ENCODE results near the gene SUPT4H1. TPM values are rescaled to one million over a fixed set of nuclear protein-coding genes. Genes with fewer than 3 reads are reported as not detected.

Gene SUPT4H1
- total and polyA plus RNA-seq, 10 donors, result 37.8 to 106 (median 66.6) TPM

DNA sequence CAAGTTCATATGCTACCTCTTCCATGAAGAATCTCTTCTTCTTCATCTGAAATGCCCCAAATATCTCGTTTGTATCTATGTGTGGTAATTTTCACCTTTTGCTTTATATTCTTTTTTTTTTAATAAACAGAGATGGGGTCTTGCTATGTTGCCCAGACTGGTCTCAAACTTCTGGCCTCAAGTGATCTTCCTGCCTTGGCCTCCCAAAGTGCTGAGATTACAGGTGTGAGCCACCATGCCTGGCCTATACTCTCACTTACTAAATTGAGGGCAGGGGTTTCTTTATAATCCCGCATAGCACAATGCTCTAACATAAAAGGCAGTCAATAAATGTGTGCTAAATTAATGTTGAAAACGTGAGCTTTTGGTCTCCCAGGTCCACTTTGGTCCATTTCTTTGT, 34.7 kb upstream of the SUPT4H1 start:
- no peaks in the 10 kb centered on the region for H3K27me3 ChIP-seq (replicated peaks in 1 of 7)
- no peak overlapping the region for H3K4me3 ChIP-seq
- no peaks in the 10 kb centered on the region for H3K9me3 ChIP-seq
- intact Hi-C loops (cut with DNase I; ENCODE audit: low total_unique reads), result no loop called here
- 78 to 92% (median 90%) methylated on average over 3 of the region's 3 CpGs for WGBS, 5 donors
- peaks cover 0 to 26% (median 11%) of the 10 kb centered on the region in 6 donors for H3K4me1 ChIP-seq
- DNase-seq, result no peak
- H3K36me3 ChIP-seq, result no peaks in the 10 kb centered on the region
- H3K27ac ChIP-seq, result no peak overlapping the region
- no peak for TF ChIP-seq POLR2AphosphoS5 (IDR thresholded peaks at IDR 0.05)
- TF ChIP-seq, protein P1, sequence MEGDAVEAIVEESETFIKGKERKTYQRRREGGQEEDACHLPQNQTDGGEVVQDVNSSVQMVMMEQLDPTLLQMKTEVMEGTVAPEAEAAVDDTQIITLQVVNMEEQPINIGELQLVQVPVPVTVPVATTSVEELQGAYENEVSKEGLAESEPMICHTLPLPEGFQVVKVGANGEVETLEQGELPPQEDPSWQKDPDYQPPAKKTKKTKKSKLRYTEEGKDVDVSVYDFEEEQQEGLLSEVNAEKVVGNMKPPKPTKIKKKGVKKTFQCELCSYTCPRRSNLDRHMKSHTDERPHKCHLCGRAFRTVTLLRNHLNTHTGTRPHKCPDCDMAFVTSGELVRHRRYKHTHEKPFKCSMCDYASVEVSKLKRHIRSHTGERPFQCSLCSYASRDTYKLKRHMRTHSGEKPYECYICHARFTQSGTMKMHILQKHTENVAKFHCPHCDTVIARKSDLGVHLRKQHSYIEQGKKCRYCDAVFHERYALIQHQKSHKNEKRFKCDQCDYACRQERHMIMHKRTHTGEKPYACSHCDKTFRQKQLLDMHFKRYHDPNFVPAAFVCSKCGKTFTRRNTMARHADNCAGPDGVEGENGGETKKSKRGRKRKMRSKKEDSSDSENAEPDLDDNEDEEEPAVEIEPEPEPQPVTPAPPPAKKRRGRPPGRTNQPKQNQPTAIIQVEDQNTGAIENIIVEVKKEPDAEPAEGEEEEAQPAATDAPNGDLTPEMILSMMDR (IDR thresholded peaks at IDR 0.05 in 8 of 11, conservative IDR thresholded peaks at IDR 0.05 in 3 of 11), result no peak
- no peak for TF ChIP-seq POLR2A (IDR thresholded peaks at IDR 0.05)

DNA sequence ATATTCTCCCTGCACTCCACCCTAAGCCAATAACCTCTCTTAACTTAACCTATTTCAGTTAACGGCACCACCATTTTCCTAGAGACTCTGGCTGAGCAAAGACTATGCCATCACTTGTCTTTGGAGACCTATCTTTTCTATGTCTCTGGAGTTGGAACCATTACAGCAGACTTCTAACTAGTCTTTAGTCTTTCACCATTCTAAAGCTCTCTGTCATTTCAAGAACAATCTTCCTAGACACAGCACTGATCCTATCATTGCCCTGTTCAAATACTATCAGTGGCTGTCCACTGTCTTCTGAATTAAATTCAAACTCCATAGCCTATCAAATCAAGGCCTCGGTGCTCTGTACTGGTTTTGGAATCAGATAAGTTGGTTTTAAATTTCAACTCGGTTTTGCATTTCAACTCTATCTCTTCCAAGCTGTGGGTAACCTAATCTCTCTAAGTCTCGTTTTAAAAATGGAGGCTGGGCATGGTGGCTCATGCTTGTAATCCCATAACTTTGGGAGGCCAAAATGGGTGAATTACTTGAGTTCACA, 33.4 kb upstream of the SUPT4H1 start:
- Histone ChIP-seq H3K4me3 (no peak overlapping the region), H3K27ac (no peak overlapping the region)
- intact Hi-C loops (cut with DNase I; ENCODE audit: low total_unique reads), result no loop called here

DNA sequence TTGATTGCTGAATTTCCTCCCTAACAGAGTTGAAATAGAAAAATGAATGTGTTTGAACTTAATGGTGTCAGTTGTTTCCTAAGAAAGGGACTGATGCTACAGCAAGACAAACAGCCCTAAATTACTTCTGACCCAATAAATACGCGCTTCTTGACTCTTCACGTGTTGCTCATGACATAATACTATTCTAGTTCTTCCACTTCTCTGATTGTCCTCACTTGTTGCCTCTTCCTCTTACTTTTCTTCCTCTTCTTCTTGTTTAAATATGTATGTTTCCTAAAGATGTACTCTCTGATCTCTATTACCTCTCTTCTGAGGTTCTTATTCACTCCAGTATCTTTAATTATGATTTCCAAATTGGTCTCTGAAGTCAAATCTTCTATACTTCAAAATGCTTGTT, 32.9 kb upstream of the SUPT4H1 start:
- H3K27ac ChIP-seq, result no peak overlapping the region
- intact Hi-C loops (cut with DNase I; ENCODE audit: low total_unique reads), result no loop called here
- 51 to 61% (median 53%) methylated on average over 3 of the region's 3 CpGs for WGBS, 5 donors
- TF ChIP-seq POLR2A (IDR thresholded peaks at IDR 0.05), result no peak
- TF ChIP-seq, protein P1 (IDR thresholded peaks at IDR 0.05 in 8 of 11, conservative IDR thresholded peaks at IDR 0.05 in 3 of 11), result no peak
- no peak for TF ChIP-seq POLR2AphosphoS5 (IDR thresholded peaks at IDR 0.05)
- H3K27me3 ChIP-seq (replicated peaks in 1 of 7), result no peaks in the 10 kb centered on the region
- no peak for DNase-seq
- H3K4me1 ChIP-seq, result peaks cover 0 to 40% (median 13%) of the 10 kb centered on the region in 6 donors
- H3K36me3 ChIP-seq, result no peaks in the 10 kb centered on the region
- H3K4me3 ChIP-seq, result no peak overlapping the region
- no peaks in the 10 kb centered on the region for H3K9me3 ChIP-seq

More for the DNA sequence above, 33.4 kb upstream of the SUPT4H1 start:
- DNase-seq, result no peak
- no peaks in the 10 kb centered on the region for H3K36me3 ChIP-seq
- H3K9me3 ChIP-seq, result no peaks in the 10 kb centered on the region
- 74 to 89% (median 80%) methylated on average over 4 of the region's 4 CpGs for WGBS, 5 donors
- peaks cover 0 to 39% (median 13%) of the 10 kb centered on the region in 6 donors for H3K4me1 ChIP-seq
- no peak for TF ChIP-seq POLR2AphosphoS5 (IDR thresholded peaks at IDR 0.05)
- no peak for TF ChIP-seq POLR2A (IDR thresholded peaks at IDR 0.05)
- TF ChIP-seq, protein P1 (IDR thresholded peaks at IDR 0.05 in 8 of 11, conservative IDR thresholded peaks at IDR 0.05 in 3 of 11), result no peak
- no peaks in the 10 kb centered on the region for H3K27me3 ChIP-seq (replicated peaks in 1 of 7)

DNA sequence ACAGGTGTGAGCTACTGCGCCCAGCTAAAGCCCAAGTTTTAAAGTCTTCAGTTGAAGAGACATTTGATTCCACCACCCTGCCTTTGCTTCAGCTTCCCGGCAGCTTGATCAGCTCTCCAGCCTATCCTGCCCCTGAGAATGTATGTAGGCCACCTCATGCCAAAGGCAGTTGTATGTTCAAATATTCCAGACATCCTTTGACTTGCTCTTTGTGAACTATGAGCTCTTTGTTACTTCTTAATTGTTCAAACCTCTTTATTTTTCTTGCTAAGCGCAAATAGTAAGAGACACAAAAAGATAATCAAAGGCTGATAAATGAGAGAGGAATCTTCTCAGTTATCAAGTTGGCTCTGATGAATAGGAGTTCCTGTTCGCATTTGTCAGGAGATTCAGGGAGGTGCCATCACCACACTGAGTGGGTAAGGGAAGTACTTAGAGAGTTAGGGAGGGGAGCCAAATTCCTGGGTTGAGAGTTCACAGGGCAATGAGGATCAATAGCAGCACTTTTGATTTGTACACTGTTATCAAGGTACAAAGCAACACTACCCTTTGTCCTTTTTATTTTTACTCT, 32.0 kb upstream of the SUPT4H1 start:
- no peak overlapping the region for H3K27ac ChIP-seq
- peaks cover 0 to 46% (median 13%) of the 10 kb centered on the region in 6 donors for H3K4me1 ChIP-seq
- no peak overlapping the region for H3K4me3 ChIP-seq
- intact Hi-C loops (cut with DNase I; ENCODE audit: low total_unique reads), result no loop called here
- no peak for TF ChIP-seq POLR2AphosphoS5 (IDR thresholded peaks at IDR 0.05)
- no peak for TF ChIP-seq POLR2A (IDR thresholded peaks at IDR 0.05)
- TF ChIP-seq, protein P1 (IDR thresholded peaks at IDR 0.05 in 8 of 11, conservative IDR thresholded peaks at IDR 0.05 in 3 of 11), result no peak
- 81 to 88% (median 85%) methylated on average over 4 of the region's 4 CpGs for WGBS, 5 donors
- no peak for DNase-seq
- no peaks in the 10 kb centered on the region for H3K36me3 ChIP-seq
- no peaks in the 10 kb centered on the region for H3K27me3 ChIP-seq (replicated peaks in 1 of 7)
- no peaks in the 10 kb centered on the region for H3K9me3 ChIP-seq

Measured in spleen (tissue), 11 donors.